ENCODE measurements around the gene RASA4.
"Not testable (repeated sequence)": the region's sequence is repeated elsewhere in the genome, so short reads cannot be mapped to it uniquely, and the experiment has no call there.

The RASA4 gene

GRCh38 chr7:102604431-102605145 lies 12.0 kb downstream of the RASA4 start:
- not testable (repeated sequence) for DNase-seq

- DNase-seq: not testable (repeated sequence)
Measured at GRCh38 chr7:102602317-102602716, 14.2 kb downstream of the RASA4 start.

GRCh38 chr7:102599699-102600098 lies 16.9 kb downstream of the RASA4 start:
- not testable (repeated sequence) for DNase-seq

GRCh38 chr7:102596036-102596435 lies 20.5 kb downstream of the RASA4 start:
- DNase-seq: not testable (repeated sequence)

- not testable (repeated sequence) for DNase-seq
Measured at GRCh38 chr7:102593637-102594334, 22.8 kb downstream of the RASA4 start.

GRCh38 chr7:102592477-102593019 lies 24.0 kb downstream of the RASA4 start:
- not testable (repeated sequence) for DNase-seq

GRCh38 chr7:102589857-102590256 lies 26.7 kb downstream of the RASA4 start:
- not testable (repeated sequence) for DNase-seq

- not testable (repeated sequence) for DNase-seq
Measured at GRCh38 chr7:102583495-102583894, 33.1 kb downstream of the RASA4 start.

- not testable (repeated sequence) for DNase-seq
Measured at GRCh38 chr7:102581722-102582121, 34.8 kb downstream of the RASA4 start.

GRCh38 chr7:102578486-102578885 lies 38.1 kb downstream of the RASA4 start:
- DNase-seq: not testable (repeated sequence)

- DNase-seq: not testable (repeated sequence)
Measured at GRCh38 chr7:102577315-102578240, 39.0 kb downstream of the RASA4 start.

GRCh38 chr7:102576363-102576762 lies 40.2 kb downstream of the RASA4 start:
- not testable (repeated sequence) for DNase-seq

GRCh38 chr7:102574607-102575006 lies 41.9 kb downstream of the RASA4 start:
- not testable (repeated sequence) for DNase-seq

GRCh38 chr7:102572261-102573239 lies 44.0 kb downstream of the RASA4 start, which contains the start of gene POLR2J3:
TSS of gene POLR2J3 (minus strand) at chr7:102572583. CDS start at chr7:102572521, 62 bp downstream.
- not testable (repeated sequence) for DNase-seq

- DNase-seq: not testable (repeated sequence)
Measured at GRCh38 chr7:102568620-102569019, 47.9 kb downstream of the RASA4 start.

- not testable (repeated sequence) for DNase-seq
Measured at GRCh38 chr7:102550808-102551422, 65.6 kb downstream of the RASA4 start, which contains the start of gene SPDYE2. TSS of gene SPDYE2 (plus strand) at chr7:102551226. CDS start at chr7:102553256, 2,030 bp downstream.

GRCh38 chr7:102546353-102546752 lies 70.2 kb downstream of the RASA4 start:
- not testable (repeated sequence) for DNase-seq

- DNase-seq: not testable (repeated sequence)
Measured at GRCh38 chr7:102545288-102545687, 71.3 kb downstream of the RASA4 start.

GRCh38 chr7:102544372-102544771 lies 72.2 kb downstream of the RASA4 start:
- DNase-seq: not testable (repeated sequence)

- not testable (repeated sequence) for DNase-seq
Measured at GRCh38 chr7:102543596-102543995, 73.0 kb downstream of the RASA4 start, which contains the start of gene UPK3BL2. TSS of gene UPK3BL2 (minus strand) at chr7:102543696. CDS start at chr7:102543636, 60 bp downstream.
